HL-60/S4 treated with retinoic acid at 250 ng/mL for 4 days and 3 days (cell line): ENCODE data around the gene SDK1.

Experiments used
- in situ Hi-C: fragments of 300-500 bp; cut with MboI; formaldehyde crosslinking; loops from 2 replicates; pipeline ENCODE4 v1.7.0; 2022; ENCODE audit warnings: low sequenced_read_pairs

Gene SDK1

GRCh38 chr7:3408814-3409595 lies 108.0 kb downstream of the SDK1 start:
- in situ Hi-C loops = no loop called here

DNA sequence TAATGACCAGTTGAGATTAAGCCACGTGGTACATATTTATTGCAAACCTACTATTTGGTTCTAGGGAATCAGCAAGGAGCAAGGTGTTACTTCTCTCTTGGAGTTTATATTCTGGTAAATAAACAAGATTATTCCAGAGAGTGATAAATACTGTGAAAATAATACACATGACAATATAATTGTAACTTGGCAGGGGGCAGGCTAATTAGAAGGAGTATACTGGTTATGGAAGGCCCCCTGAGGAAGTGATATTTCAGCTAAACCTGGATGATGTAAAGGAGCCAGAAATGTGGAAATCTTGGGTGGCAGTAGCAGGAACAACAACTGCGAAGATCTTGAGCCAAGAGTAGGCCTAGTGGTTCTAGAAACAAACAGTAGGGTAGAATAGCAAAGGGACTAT lies 111.8 kb downstream of the SDK1 start:
- in situ Hi-C loops = no loop called here

GRCh38 chr7:3415861-3416312 lies 114.8 kb downstream of the SDK1 start:
- in situ Hi-C loops = no loop called here

- in situ Hi-C loops = no loop called here
These were observed 115.4 kb downstream of the SDK1 start for GRCh38 chr7:3416453-3416852.

GRCh38 chr7:3425087-3425486 lies 124.0 kb downstream of the SDK1 start:
- in situ Hi-C loops = no loop called here

GRCh38 chr7:3426064-3426463 lies 125.0 kb downstream of the SDK1 start:
- in situ Hi-C loops = no loop called here

DNA sequence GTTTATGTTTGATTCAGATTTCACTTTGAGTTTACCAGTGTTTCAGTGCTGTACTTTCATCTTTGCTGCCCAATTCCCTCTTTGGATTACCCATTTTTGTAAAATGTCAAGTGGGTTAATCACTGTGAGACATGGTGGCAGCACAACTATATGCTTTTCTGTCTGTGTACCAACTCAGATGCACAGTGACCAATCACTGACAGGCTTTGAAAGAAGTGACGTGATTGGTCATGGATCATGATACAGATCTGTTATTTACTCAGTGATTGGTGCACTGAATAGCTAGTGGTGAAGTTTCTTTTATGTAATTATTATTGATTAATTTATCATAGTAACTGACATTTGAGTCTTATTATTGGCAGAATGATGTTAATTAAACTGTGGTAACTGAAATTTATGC lies 126.9 kb downstream of the SDK1 start:
- in situ Hi-C loops = no loop called here

DNA sequence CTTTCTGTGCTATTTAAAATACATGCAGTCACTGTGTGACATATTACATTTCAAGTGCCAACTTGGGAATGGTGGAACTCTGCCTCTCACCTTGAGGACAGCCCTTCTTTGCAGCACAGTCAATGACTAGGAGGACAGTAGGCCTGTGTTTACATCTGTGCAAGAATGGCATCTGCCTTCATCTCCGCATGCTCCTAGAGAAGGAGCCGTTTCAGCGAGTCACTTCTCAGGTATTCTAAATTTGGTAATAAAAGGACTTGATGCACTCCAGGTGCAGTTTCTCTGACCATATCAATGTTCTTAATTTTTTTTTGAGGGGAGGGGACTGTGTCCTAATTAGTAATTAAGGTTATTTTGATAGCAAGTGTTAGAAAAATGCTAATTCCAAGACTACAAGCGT lies 128.9 kb downstream of the SDK1 start:
- in situ Hi-C loops = no loop called here

DNA sequence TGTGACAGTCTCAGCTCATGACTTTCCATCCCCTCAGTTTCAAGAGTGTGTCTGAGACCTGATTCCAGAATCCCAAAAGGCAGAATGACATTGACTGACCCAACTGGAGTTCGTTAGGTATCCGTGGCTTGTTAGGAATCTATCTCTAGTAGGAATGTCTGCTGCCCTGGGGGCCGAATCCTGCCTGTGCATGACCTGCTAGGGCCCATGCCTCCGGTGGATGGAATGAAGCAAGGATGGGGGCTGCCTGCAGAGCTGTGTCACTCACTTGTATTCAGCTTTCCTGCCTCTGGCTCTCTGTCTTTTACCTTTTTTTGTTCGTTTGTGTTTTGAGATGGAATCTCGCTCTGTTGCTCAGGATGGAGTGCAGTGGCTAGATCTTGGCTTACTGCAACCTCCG lies 129.5 kb downstream of the SDK1 start:
- in situ Hi-C loops = no loop called here

DNA sequence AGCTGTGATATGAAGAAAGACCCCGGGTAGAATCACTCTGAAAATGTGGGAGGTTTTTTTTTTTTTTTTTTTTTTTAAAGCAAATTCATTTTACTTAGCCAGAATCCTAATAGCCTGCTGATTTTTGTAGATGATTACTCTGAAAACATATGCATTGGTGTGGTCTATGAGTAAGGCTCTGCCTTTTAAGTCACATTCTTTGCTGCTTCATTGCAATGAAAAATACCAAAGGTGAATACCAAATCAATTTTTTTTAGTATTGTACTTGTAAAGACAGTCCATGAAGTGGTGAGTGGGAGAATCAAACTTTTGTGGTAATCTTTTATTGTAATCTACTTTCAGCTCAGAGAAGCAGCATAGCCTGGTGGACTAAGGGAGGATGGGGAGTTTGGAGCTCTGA lies 130.3 kb downstream of the SDK1 start:
- in situ Hi-C loops = no loop called here

GRCh38 chr7:3432911-3433310 lies 131.9 kb downstream of the SDK1 start:
- in situ Hi-C loops = no loop called here

- in situ Hi-C loops = no loop called here
These were observed 133.6 kb downstream of the SDK1 start for GRCh38 chr7:3434611-3435010.

GRCh38 chr7:3436112-3436511 lies 135.1 kb downstream of the SDK1 start:
- in situ Hi-C loops = no loop called here

DNA sequence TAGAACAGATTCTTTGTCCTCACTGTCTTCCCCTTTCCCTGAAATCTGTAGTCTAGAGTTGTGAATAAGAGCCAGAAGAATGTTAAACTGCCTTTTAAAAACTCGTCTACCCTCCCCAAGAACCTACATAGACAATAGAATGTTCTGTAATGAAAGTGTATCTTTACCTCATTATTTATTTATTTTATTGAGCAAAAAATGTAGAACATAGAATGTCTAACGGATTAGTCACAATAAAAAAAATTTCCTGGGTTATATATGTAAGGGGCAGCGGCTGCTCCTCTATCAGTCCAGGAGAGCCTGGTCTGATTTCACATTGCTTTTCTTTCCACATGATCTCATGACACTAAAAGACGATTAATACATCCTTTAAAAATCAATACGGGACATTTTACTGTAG lies 135.7 kb downstream of the SDK1 start:
- in situ Hi-C loops = no loop called here

DNA sequence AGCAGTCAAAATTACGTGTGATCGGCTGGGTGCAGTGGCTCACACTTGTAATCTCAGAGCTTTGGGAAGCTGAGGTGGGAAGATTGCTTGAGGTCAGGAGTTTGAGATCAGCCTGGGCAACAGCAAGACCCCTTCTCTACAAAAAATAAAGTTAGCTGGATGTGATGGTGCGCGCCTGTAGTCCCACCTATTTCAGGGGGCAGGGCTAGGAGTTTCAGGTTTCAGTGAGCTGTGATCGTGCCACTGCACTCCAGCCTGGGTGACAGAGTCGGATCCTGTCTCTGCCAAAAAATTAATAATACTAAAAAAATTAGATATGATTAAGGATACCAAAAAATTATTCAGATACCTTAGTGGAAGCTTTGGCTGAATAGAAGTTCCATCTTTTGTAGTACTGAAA lies 136.4 kb downstream of the SDK1 start:
- in situ Hi-C loops = no loop called here

DNA sequence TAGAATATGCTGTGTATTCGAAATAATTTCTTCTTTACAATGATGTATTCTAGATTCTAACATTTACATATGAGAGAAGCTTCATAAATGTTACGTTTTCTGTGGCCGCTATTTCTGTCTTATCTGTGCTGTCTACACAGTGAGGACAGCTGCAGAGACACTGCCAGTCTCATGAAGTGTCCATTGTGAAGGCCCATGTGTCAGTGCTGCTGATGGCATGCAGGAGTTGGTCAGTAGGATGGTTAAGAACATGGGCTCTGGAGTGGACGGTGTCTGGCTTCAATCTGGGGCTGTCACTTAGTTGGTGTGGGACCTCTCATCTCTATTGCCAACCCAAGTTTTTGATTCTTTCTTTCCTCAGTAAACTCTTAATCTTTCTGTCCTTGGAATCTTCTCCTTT lies 137.3 kb downstream of the SDK1 start:
- in situ Hi-C loops = no loop called here

DNA sequence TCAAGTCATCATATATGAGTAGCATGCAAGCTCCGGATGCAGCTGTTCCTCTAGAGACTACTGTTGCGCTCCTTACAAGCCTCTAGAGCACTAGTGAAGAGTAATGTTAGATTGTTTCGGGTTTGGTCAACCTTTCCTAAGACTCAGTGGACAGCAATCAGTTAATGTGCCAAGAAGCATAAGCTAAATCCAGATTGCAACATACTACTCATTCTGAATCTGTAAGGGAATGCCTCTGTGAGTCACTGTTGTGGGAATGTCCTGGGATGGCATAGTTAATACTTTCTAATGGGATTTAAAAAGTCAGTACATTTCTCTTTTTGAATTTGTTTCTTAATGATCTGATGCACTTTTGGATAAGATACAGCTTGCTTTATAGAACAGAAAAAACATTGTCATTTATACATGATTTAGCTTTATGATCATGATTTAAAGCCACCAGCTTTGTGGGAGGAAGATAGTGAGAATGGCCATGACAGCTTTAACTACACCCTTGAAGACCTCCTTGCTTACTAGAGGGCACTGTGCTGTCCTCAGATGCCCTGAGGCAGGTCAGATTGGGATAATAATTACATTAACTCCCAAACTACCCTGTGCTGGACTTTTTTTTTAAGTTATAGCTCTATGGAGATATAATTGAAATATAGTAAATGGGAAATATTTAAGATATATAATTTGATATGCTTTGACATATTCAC lies 138.4 kb downstream of the SDK1 start:
- in situ Hi-C loops = no loop called here

DNA sequence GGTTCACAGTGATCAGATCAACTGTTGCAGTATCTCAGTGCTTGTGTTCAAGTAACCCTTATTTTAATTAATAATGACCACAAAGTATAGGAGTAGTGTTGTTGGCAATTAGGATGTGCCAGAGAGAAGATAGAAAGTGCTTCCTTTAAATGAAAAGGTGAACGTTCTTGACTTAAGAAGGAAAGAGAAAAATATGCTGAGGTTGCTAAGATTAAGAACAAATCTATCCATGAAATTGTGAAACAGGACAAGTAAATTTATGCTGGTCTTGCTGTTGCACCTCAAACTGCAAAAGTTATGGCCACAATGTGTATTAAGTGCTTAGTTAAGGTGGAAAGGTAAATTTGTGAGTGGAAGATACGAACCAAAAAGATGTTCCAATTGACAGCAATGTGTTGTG lies 139.5 kb downstream of the SDK1 start:
- in situ Hi-C loops = no loop called here

DNA sequence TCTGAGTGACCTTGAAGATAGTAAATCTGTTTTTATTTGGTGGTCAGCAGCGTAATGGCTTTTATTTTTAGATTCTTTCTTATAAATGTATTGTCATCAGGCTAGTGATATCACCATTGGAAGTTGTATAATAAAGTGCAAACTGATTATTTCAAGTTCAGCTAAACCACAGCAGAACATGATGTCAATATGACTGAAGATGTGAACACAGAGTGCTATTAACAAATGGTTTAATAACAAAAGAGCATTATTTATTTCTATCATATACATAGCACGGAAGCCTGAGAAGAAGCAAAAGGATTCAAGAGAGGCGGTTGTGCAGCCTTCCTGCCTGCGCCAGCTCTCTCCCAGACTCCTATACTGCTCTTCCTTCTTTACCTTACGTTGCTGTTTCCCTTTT lies 142.7 kb downstream of the SDK1 start:
- in situ Hi-C loops = no loop called here

DNA sequence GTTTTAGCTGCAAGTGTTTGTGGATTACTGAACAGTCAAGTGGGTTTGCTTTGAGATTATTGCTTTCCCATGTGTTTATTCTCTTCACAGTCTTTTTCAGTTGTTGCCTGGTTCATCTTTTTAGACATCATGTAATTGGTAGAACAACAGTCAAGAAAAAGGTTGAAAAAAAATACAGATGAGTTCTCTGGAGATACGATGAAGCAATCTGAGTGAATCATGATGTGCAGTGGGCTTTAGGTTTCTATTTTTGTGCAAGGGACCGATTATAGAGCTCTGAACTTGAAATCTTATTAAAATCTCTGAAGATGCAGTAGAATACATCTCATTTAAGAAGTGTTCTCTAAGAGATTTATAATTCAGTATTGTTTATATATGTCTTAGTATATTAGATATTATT lies 145.7 kb downstream of the SDK1 start:
- in situ Hi-C loops = no loop called here

DNA sequence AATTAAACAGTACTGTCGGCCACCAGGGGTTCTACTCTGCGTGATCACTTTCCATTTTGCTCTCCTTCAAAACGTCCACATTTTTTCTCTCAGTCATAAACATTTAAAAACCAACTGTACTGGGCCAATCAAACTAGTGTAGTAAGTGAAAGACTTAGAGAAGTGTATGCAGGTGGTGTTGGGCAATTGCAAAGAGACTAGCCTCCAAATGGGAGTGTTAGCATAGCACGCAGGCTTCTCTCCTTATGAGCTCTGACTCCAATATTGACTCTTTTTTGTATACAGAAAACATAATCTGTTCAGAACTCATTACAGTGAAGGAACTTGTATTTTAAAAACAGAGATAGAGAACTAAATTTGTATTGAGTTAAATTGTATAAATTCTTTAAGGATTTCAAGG lies 150.6 kb downstream of the SDK1 start:
- in situ Hi-C loops = no loop called here

DNA sequence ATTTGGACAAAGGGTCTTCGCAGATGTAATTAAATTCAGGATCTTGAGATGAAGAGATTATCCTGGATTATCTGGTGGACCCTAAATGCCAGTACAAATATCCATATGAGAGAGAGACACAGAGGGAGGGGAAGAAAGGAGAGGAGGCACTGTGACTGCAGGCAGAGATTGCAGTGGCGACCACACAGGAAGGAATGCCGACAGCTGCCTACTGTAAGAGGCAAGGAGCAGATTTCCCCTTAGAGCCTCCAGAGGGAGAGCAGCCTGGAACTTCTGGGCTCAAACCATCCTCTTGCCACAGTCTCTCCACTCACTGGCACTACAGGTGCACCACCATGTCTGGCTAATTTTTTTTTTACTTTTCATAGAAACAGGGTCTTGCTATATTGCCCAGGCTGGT lies 152.3 kb downstream of the SDK1 start:
- in situ Hi-C loops = no loop called here
